ENCODE data around the gene RAMACL.

RAMACL gene

DNA sequence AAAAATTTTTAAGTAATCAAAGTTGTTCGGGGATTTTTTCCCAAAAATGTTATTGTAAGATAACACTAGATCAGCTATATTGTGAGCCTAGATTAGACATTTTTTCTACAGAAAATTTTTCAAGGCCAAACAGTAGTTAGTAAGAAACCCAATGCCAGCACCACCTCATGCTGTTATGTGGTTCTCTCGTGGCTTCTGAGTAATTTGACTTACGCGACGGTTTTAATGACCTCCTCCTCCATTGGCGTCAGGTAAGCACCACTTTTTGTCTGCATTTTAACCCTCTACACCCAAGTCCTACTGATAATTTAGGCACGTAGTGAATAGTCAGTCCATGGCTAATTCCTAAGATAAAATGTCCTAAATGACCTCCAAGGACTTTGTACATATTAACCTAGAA, 30.9 kb upstream of the RAMACL start:
- DNase-seq = no peak

DNA sequence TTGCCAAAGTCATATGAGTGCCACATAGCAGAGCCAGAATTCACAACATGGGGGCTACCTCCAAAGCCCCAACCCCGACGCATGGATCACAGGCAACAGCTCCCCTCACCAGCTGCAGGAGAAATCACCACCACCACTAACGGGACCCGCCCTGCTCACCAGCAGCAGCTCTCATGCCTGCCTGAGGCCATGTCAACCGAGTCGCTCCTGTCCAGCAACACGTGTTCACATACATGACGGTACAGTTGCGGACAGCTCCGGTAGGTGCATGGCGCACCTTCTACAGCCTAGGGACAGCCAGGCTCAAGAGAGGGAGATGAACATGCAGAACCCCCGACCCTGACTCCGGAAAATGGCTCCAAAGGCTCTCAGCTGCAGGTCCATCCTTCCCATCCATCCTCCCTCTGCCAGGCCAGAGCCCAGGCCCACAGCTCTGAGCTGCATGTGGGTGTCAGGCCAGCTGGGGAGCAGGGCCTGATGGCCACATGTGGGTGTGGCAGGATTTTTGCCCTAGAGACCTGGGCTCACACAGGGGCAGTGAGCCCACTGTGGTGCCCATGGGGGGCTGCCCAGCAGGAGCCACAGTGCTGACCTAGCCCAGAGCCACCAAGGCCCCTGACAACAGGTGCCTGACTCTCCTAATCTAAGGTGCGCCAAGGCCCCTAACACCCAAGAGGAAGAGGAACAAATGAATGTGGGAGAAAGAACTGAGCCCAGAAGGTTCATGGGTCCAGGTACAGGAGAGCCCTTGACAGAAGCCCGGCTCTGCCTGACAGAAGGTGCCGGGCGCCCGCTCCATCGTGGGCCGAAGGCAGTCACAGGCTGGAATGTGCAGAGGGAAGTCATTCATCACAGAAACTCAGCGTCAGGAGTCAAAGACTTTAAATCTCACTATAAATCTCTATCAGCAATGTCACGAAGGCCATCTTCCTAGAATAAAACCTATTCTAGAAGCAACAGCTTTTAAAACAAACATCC, 30.1 kb upstream of the RAMACL start:
- DNase-seq = no peak

DNA sequence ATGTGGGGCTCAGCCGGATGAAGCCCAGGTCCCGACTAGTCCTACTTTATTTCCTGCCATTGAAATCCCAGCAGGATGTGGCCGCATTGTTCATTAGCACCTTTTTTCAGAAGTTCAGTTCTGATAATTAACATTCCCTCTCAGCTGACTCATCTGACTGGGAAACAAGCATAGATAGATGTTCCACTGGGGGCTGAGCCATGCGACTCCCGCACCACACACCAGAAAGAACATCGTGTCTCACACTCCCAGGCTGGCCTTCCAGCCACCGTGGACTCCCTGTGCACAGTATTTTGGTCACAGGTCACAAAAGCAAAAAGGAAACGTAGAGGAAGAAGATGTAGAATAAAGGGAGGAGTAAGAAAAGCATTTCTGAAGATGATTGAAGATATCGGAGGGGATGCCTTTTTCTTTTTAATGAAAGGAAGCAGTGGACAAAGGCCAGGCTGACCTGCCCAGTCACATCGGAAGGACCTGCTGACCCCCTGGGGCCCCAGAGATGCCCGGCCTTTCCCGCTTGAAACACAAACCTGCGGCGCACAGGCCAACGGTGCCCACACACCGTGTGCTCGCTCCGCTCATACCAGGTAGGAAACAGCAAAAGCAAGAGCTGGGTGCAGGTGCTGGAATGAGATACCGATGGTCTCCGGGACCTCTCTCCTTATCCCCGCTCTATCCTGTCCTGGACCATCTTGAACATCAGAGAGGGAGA, 28.7 kb upstream of the RAMACL start:
- no peak for DNase-seq

DNA sequence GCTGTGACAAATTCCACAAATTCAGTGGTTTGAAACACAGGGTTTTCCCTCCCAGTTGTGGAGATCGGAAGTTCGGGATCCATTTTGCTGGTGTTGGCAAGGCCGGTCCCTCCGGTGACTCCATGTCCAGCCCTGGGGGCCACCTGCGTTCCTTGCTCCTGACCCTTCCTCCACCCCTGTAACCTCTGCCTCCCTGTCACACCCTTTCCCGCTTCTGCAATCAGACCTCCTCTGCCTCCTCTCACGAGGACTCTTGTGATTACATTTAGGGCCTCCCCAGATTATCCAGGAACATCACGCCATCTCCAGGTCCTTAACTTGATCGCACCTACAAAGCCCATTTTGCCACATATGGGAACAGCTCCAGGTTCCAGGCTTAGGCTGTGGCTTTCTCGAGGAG, 28.1 kb upstream of the RAMACL start:
- no peak for DNase-seq

DNA sequence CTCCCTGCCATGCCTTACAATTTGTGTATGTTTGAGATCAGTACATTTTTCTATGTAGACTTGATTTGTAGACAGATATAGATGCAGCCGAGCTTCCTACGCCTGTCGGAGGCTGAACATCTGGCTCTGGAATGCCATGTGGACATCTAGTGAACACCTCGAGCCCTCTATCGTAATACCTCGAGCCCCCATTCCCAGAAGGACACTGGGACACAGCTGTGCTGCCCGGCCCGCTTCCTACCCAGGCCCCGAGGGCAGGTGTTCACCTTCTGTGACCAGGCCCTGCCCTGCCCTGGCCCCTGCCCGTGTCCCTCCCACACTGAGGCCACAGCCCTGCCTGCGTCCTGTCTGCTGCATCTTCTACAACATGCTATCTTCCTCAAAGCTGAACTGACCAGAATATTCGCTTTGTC, 27.7 kb upstream of the RAMACL start:
- DNase-seq = no peak

DNA sequence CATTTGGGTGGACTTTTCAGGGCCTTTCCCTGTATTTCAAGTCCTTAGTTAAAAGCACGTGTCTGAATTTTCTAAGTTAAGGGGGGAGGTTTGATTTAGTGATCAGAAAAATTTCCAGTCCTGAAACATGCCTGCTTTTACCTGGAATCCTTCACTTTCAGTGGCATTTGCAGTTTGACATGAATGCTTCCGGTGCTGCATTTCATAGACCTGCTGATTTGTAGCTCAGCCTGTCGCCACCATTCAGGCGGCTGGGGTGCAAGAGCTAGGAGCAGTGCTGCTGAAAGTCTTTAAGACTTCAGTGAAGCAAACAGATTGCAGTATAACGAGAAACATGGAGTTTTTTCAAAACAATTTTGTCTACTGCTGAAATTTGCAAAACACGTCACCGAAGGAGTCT, 26.5 kb upstream of the RAMACL start:
- no peak for DNase-seq

DNA sequence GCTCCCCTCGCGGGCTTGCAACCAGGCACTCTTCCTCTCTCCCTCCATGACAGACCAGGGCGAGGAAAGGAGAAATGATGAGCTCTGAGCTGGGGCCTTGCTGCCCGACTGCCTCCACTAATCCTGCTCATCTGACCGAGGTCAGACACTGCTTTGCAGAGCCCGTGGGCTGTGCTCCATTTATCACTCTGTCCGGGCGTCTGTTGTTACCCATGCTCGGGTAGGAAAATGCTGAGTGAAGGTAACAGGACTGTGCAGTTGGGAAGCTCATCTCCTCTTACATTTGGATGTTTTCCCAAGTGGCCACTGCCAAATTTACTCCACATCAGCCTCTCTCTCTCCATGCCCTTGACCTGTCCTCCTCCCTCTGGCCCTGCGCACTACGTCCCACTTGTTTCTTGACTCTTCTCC, 26.0 kb upstream of the RAMACL start:
- no peak for DNase-seq

DNA sequence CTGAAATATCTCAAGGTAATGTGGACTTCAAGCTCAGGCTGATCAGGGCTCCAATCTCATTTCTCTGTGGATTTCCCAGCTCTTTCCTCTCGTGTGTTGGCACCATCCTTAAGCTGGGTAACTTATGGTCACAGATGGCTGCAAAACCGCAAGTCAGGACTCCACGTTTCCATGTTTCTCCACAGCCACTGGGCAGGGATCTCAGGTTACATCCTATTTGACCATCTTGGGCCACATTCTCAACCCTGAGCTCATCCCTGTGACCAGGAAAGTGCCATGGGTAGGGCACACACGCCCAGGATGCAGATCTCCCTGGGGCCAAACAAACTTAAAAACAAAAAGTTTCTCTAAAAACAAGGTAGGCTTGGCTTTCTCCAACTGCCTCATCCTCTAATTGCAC, 25.2 kb upstream of the RAMACL start:
- DNase-seq = no peak

DNA sequence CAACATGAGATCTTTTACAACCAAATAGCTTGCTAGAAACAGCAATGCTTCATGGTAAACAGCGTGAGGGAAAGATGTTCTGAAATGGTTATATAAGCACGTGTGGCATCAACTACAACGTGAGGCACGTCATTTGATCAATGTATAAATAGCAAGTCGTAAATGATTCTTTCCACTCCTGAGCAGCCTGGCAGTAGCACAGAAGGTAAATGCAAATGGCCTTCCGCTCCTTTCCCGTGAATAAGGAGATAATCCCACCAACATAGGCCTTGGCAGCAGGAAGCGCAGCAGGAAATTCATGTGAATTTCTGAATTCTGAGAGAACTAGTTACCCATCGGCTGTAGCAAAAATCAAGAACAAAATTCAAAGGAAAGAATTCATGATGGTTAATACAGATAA, 23.6 kb upstream of the RAMACL start:
- no peak for DNase-seq

DNA sequence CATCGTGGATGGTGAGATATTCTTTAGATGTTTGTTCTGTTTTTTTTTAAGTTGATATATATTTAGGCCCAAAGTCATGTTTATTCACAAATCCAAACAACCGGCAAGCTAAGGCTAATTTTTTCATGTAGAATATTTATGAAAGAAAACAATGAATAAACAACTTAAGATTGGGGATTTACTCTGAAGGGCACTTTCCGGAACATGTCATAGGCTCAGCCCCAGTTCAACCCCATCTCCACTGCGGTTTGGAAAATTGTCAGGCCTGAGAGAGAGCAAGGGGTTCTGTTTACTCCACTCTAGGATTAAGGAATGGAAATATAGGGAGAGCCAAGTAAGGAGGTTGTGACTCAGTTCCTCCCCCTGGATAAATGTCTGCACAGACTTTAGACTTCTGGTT, 22.3 kb upstream of the RAMACL start:
- DNase-seq = no peak

DNA sequence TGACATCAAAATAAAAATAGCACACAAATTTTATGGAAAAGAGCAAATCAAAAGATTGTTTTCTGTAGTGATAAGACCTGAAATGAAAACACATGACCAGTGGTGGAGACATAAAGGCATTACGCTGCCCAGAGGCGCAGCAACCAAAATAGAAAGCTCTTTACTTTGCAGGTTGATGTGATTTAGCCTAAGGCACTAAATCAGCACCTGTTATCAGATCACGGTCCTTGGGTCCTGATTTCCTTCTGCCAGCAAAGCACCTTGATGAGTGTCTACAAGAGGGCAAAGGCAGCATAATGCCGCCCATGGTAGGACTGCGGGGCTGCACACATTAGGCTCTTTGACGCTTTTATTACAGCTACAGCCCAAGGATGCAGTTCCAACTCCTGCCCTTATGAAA, 19.3 kb upstream of the RAMACL start:
- DNase-seq = no peak

DNA sequence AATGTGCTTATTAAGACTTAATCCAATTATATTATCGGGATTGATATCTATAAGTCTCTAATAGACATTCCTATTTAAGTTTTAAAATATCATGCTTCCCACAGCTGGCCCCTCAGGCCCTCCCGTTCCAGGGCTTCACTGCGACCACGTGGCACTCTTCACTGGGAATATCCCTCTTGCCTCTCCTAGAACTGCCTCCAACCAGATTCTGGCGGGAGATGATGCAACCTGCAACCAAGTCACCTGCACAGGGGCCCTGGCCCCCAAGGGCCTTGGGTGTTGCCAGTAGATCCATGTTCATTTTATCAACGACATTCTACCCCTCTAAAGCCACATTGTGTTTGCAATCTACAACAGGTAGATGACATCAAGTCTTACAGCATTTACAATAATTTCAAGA, 18.4 kb upstream of the RAMACL start:
- no peak for DNase-seq

DNA sequence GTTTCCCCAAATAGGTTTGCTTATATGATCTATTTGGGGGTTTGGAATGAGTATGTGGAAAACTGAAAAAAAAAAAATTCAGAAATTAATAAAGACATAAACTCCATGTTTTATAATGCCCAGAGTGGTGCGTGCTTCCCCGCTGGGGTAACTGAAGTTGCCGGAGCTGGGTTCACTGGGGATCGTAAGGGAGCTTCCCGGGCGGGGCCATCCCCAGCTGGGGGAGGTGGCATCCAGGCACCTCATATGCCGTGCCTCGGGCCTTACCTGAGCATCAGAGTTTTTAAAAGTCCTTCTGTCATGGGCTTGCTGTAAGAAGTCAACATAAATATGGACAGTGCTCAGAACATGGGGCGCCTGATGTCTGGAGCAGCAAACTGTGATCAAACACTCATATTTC, 17.9 kb upstream of the RAMACL start:
- DNase-seq = no peak

DNA sequence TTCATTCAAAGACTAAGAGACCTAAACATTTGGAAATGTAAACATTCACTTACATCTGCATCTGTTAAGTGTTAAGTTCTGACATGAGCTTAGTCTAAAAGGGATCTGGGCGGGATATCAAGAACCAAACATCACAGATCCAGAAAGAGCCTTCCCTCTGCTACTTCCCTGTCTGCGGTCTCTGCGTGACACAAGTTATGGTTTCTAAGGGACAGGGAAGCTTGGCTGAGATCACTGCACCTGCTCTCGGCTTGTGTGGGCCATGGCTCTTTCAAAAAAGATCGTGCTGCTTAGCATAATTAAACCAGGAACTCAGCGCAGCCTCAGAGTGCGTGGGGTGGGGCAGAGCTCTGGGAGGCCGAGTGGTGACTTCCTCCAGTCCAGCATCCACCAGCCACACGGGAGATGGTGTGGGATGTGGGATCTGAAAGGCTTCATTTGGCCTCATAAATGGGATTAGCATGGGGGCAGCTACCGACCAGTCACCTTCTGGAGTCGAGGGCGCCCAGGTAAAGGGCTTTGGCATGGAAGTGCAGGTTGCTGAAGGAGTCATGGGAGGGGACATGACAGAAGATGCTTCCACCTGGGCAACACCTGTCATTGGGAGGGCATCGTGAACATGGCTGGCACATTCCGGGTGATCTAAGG, 16.7 kb upstream of the RAMACL start:
- DNase-seq = no peak

DNA sequence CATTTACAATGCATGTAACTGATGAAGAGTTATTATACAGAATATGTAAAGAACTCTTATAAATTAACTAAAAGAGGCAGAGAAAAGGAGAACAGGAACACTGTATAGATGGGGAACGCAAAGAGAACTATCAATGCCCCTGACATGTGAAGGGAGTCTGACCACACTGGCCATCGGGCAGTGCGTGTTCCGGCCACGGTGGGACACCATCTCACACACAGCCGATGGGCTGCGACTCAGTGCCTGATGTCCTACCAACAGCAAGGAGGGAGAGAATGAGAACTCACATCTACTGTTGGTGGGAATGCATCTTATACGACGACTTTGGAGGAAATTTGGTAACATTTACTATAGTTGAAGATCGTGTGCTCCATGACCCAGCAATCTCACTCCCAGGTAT, 15.5 kb upstream of the RAMACL start:
- no peak for DNase-seq

DNA sequence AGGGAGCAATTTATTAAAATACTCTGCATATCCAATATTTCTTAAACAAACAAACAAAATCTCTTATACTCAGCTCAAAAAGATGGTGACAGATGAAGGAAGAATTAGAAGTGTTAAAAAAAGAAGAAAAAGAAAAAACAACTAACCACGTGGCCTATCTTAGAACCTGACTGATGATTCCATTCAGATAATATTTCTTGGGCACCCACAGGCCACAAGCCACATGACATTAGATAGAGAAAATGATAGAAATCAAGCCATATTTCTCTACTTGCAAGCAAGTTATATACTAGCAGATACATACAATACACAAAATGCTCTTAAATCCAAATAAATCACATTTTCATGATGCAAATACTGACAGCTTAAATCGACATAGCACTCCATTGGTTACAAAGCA, 14.5 kb upstream of the RAMACL start:
- DNase-seq = no peak

DNA sequence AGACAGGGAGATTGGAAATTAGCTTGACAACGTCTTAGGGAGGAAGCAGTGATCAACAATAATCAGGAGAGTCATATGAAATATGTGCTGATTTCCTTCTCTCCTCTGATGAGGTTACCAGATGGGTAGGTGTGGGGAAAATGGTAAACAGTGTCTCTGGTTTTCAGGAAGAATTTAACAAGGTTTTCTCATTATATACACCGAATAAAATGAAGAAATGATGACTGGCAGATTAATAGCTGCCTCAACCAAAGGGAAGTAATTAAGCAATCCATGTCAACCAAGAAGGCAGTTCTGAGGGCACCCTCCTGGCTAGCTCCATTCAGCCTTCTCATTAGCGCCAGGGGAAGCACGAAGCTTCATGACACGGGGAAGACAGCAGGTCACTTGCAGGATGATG, 12.7 kb upstream of the RAMACL start:
- no peak for DNase-seq

DNA sequence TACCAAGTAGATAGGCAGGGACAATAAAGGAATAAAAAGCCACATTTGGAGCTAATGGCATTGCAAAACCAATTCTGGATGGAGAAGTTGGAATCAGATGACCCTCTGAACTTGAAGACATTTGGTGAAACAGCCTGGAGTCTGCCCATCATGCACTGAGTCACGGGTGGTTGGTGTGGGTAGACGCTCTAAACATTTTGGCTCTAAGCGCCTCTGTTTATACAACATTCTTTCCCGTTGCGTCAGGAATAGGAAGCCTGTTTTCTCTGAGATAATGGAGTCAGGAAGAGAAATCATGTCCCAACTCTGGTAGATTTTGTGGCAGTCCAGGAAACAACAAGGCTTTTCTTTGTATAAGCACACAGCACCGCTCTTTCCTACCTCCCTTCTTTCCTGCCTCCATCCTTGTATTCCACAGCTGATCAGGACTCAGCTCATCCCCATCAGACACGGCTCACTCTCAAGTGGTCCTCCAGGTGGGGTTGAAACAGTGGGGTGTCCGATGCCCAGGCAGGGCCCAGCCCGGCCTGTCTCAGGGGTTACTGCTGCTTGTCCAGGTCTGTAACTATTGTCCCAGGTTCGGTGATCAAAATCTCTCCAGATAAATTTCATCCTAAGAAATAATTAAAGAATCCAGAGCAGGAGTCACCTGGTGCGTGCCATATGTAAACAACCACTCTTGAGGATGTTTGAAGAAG, 12.1 kb upstream of the RAMACL start:
- no peak for DNase-seq

DNA sequence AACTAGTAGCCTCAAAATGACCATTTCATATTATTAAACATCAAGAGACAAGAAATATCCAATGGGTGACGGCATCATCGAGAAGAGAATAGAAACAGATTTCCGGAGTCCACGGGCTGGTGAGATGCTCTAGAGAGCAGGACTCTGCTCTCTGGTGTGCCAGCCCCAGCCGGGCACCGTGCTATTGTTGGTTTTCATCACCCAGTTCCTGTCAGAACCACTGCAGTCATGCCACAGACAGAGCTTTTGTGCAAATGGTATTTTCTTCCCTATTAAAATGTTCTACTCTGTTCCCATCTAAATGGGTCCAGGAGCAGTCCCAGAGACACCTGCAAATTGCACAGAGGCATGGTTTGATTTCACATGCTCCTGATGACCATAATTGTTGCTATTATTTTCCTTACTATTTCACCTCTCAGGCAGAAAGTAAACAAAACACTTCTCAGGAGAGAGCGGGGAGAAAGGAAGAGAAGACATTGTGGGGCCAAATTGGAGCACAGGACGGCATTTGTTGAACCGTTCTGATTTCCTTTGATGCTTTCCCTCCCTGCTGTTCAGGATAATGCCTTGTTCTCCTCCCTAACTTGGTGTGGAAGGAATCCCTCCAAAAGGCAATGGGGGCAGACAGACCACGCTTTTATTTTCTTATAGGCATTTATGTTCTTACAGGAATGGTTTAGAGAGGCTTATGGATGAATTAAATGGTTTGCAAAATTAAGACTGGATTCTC, 11.4 kb upstream of the RAMACL start:
- peak; percentile 28 for DNase-seq

DNA sequence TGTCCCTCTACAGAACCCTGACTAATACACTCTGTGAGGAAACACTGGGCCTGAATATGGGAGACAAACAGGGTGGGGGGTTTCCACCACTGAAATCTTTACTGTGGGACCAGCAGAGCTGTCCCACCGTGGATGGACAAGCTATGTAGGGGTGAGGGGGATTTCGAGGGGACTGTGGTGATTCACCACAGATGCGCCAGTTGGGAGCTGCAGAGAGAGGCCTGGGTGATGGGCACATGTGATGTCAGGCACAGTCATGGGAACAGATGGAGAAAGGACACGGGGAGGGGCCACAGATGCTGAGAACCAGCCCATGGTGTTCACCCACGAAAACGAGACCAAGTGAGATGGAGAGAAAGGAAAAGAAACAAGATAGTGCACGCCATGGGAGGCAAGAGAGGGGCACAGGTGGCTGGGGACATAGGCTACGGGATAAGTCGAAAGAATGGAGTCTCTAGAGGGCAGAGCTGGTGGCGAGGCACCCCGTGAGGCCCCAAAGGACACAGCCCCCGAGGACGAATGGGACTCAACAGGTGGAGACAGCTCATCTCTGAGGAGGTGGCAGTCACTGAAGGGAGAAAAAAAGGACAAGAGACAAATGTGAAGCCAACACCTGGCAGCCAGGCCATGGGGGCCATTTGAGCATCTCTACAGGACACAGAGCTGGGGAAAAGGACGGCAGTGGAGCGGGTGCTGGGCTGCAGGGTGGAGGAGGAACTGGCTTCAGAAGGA, 10.5 kb upstream of the RAMACL start:
- DNase-seq = no peak

DNA sequence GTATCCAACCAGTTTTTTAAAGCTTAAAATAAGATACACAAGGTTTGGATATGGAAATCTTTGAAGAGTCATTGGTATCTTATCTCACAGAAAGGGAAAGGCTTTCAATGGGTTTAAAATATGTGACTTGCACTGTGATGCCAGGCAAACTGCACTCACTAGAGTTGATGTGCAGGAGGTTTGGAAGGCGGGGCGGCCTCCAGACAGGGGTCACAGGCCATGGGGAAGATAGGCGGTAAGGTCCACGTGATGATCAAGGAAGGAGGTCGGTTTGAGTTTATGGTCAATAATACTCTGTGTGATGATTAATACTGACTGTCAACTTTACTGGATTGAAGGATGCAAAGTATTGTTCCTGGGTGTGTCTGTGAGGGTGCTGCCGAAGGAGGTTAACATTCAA, 9.5 kb upstream of the RAMACL start:
- DNase-seq = no peak
